ENCODE results near the gene KISS1R.
"Not testable (repeated sequence)": the region's sequence is repeated elsewhere in the genome, so short reads cannot be mapped to it uniquely, and the experiment has no call there.

KISS1R gene

DNA sequence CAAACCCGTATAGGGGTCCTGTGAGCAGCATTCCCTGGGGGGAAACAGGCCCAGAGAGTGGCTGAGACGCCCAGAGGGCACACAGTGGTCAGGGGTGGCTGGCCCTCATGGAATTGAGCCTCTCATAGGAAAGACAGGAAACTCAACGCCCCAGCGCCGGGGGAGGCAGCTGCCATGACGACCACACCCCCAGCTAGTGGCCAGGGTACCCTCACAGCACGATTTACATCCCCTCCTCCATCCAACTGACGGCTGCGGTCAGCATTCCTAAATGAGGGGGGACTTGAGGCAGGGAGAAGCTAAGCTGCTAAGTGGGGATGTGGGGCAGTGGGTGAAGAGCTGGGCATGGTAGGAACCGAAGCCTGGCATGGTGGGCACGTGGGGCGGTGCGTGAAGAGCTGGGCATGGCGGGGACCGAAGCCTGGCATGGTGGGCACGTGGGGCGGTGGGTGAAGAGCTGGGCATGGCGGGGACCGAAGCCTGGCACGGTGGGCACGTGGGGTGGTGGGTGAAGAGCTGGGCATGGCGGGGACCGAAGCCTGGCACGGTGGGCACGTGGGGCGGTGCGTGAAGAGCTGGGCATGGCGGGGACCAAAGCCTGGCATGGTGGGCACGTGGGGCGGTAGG is 34.1 kb upstream of the KISS1R start:
- DNase-seq = no peak

DNA sequence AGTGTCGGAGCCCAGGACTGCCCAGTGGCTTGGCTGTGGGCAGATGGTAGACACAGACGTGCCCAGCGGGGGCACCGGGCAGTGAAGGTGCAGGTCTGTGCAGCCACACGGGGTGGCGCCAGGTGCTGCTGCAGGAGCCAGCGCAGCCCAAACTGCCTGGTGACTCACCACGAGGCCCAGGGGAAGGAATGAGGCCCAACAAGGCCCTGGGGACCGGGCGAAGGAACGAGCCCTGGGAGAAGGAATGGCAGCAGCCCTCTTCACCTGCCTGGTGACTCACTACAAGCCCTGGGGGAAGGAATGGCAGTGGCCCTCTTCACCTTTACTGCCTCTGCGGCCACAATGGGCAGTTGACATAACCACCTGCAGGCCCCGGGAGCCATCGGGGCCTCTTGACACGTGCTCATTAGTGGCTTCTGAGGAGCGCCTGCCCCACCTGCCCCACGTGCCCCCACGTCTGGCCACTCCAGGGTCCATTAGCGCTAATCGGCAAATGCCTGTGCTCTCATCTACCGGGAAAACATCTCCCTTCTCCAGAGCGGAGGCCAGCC is 33.4 kb upstream of the KISS1R start:
- DNase-seq = no peak

DNA sequence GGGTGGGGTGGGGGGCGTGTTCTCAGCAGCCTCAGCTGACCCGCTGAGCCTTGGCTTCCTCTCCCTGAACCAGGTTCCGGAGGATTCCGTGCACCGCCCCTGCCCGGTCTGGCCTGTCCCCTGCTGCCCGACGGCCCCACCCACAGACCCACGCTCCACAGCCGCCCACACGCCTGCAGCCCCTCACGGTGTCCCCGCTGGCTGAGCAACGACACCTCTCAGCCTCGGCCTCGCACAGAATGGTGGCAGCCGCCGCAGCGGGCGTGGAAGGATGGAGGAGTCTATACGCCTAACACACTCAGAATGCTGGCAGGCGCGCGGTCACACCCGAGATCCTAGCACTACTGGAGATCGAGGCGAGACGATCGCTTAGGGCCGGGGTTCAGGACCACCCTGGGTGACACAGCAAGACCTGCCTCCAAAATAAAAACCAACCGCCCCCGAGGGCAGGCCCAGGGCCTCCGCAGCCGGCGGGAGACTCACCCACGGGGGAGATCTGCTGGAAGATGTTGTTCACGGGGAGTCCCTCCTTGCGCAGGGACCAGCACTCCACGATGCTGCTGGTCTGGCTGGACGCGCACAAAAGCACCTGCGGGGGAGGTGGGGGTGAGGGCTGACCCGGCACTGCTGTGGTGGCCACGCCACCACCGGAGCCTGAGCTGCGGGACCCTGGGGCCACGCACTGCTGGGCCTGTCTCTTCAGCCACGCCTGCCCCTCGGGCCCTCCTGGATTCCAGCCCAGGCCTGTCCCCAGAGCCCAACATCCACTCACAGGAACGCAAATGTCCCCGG is 32.5 kb upstream of the KISS1R start:
- DNase-seq = no peak

DNA sequence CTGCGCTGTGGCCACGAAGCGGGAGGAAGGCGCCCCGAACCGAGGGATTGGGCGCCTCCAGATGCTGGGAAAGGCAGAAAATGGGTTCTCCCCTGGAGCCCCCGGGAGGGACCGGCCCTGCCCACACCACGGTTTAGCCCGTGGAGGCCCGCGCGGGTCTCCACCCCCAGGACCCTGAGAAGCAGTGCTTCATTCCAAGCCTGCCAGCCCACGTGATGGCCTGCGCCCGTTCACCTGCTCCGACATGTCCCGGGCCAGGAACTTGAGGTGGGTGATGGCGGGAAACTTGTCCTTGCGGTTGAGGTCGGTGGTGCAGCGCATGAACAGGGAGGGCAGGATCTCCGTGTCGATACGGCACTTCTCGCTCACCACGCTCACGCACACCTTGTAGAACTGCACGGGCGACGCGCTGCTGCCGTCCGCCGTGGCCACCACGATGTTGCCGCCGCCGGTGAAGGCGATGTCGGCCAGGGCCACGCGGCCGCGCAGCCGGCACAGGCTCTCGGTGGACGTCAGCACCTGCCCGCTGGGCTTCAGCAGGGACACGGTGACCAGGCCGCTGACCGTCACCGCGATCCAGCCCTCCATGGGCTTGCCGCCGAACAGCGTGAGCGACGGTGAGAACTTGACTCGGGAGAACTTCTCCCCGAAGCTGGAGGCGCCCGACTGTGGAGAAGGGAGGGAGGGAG is 31.5 kb upstream of the KISS1R start:
- DNase-seq = no peak

DNA sequence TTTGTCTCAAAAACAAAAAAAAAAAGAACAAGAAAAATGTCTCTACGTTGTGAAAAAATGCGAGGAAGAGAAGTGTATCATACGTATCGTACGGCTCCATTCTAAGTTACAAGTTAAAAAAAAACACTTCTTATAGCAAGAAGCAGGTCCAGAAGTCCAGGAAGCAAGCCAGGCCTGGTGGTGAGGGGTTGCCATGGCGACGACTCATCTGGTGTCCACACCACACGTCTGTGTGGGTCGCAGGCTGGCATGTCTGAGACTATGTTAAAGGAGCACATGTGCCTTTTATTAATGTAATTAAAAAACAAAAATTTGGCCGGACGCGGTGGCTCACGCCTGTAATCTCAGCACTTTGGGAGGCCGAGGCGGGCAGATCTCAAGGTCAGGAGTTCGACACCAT is 30.1 kb upstream of the KISS1R start:
- DNase-seq = no peak

DNA sequence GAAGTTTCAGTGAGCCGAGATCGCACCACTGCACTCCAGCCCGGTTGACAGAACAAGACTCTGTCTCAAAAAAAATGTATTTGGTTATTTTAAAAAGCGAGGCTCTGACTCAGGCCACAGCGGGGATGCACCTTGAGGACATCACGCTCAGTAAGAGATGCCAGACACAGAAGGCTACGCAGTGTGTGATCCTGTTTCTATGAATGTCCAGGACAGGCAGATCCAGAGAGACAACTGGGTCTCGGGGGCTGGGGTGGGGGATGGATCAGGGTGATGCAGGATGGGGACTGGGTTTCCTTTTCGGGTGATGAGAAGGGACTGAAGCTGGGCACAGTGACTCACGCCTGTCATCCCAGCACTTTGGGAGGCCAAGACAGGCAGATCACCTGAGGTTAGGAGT is 29.5 kb upstream of the KISS1R start:
- no peak for DNase-seq

DNA sequence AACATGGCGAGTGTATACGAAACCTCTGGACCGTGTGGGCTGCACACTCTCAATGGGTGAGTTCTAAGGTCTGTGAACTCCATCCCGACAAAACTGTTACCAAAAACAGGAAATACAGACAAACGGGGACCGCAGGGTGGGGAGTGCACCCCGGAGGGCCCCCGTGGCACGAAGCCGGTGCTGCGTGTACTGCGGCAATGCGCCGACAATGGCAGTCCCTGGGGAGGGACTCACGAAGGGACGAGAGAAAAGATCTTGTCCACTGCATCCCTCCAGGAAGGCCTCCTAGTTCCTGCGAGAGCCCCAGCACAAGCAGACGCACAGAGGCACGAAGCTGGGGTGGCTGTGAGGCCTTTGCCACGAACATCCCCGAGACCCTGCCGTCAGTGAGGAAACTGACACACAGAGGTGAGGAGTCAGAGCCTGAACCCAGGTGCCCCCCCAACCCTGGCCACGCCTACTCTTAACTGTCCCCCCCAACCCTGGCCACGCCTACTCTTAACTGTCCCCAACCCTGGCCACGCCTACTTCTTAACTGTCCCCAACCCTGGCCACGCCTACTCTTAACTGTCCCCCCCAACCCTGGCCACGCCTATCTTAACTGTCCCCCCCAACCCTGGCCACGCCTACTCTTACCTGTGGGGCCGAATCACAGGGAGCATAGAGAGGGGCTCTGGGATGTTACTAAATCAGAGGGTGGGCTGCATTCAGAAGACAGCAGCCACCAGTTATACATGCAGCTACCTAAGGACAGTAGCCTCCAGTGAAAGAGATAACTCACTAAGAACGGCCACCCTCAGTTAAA is 28.4 kb upstream of the KISS1R start:
- peak; percentile 47 for DNase-seq

DNA sequence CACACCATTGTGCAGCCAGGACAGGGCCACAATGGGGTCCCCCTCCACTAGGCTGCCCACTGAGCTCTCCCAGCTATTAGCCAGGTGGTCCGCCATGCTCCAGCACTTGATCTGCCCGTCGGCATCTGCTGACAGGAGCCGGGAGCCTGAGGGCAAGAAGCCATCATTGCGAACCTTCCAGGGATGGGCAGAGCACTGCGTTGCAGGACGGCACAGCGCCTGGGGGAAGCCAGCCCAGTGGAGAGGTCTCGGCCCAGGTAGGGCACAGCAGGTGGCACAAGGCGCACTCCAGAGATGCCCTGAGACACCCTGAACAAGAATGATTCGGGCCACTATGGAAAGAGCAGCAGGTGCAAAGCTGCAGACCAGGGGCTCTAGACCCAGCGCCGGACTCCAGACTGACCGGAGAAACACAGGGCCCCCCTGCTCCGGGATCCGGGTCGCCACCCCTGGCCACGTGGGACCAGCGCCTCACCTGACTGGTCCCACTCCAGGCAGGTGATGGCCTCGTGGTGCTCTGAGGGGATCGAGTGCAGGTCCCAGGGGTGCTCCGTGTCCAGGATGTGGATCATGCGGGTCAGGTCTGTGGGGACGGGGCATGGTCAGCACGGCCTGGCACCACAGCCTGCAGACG is 27.4 kb upstream of the KISS1R start:
- no peak for DNase-seq

DNA sequence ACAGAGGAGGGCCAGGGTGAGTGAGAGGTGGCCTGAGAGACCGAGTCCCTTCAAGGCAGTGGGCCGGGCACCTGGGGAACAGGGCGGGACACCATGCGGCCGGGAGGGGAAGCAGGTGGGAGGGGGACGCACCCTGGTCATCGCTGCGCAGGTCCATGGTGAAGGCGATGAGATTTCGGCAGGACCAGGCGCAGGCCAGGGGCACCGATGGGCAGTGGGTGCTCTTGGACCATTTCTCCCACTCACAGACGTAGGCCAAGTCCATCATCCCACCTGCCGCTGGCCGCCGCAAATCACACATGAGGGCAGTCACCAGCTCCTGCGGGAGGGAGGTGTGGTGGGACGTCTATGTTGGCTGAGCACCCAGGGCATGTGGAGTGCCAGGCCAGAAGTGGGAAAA is 26.3 kb upstream of the KISS1R start:
- no peak for DNase-seq

DNA sequence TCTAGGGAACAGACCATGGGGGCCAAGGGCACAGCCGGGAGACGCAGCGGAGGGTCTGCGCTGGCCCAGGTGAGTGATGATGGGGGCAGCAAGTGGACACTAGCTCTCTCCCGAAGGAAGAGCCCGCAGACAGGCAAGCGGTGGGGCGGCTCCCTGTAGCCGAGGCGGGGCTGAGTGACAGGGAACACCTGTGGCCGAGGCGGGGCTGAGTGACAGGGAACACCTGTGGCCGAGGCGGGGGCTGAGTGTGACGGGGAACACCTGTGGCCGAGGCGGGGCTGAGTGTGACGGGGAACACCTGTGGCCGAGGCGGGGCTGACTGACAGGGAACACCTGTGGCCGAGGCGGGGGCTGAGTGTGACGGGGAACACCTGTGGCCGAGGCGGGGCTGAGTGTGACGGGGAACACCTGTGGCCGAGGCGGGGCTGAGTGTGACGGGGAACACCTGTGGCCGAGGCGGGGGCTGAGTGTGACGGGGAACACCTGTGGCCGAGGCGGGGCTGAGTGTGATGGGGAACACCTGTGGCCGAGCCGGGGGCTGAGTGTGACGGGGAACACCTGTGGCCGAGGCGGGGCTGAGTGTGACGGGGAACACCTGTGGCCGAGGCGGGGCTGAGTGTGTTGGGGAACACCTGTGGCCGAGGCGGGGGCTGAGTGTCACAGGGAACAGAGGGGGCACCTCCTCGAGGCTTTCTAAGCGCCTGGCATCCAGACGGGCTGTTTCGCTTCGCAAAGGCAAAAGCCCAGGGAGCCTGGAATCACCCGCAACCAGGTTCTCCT is 25.5 kb upstream of the KISS1R start:
- DNase-seq = not testable (repeated sequence)

DNA sequence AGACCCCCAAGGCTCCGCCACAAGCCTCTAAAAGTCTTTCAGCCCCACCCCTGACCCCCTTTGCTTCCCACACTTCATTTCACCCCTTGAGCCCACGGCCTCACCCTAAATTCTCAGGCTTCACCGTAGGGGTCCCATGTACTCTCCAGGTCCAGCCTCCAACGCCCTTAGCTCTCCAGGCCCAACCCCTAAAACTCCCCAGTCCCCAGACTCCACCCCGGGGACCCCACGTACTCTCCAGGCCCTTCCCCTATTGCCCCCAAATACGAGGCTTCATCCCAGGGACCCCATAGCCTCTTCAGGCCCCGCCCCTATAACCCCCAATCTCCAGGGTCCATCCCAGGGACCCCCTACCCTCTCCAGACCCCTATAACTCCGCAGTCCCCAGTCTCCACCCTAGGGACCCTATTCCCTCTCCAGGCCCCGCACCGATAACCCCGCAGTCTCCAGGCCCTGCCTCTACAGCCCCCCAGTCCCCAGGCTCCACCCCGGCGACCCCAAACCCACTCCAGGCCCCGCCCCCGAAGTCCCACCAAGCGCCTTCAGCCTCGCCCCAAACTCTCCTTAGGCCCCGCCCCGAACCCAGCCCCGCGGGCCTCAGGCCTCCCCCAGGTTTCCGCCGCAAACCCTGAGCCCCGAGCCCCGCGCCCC is 24.8 kb upstream of the KISS1R start:
- DNase-seq = peak; percentile 55

DNA sequence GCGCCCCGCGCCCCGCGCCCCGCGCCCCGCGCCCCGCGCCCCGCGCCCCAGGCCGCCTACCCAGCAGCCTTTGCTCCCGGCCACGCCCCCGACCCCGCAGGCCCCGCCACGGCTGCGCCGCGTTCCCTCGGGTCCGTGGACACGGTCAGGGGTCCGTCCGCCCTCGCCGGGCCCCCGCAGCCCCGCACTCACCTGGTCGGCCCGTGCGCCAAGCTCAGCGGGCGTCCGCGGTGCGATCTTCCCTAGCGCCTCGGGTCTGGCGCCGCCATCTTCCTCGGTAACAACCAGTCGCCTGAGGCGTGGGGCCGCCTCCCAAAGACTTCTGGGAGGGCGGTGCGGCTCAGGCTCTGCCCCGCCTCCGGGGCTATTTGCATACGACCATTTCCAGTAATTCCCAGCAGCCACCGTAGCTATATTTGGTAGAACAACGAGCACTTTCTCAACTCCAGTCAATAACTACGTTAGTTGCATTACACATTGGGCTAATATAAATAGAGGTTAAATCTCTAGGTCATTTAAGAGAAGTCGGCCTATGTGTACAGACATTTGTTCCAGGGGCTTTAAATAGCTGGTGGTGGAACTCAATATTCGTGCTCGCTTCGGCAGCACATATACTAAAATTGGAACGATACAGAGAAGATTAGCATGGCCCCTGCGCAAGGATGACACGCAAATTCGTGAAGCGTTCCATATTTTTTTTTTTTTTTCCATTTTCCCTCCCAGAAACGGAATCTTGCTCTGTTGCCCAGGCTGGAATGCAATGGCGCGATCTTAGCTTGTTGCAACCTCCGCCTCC is 24.0 kb upstream of the KISS1R start, which contains the start of the genes MED16 and RNU6-9:
TSS of gene MED16 (minus strand) at position 294 of the 796 bp plus-strand sequence. CDS start 2,056 bp downstream, outside the sequence.
TSS of gene RNU6-9 (plus strand) at position 591 of the 796 bp plus-strand sequence.
- peak; percentile 88 for DNase-seq

DNA sequence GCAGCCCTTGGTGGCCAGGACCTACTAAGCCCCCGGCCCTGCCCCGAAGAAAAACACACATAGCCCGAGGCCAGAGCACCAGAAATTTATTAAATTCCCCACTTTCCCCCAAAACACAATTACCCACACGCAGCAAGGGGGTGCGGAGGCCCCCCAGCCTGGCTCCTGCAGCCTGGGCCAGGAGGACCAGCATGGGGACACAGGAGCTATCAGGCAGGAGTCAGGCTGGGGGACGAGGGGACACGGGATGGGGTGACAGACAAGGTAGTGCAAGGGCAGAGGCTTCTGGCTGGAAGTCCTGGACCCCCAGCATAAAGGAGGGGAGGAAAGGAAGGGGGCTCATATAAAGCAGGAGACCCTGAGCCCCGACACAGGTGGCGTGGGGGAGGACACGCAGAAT is 20.7 kb upstream of the KISS1R start:
- no peak for DNase-seq

DNA sequence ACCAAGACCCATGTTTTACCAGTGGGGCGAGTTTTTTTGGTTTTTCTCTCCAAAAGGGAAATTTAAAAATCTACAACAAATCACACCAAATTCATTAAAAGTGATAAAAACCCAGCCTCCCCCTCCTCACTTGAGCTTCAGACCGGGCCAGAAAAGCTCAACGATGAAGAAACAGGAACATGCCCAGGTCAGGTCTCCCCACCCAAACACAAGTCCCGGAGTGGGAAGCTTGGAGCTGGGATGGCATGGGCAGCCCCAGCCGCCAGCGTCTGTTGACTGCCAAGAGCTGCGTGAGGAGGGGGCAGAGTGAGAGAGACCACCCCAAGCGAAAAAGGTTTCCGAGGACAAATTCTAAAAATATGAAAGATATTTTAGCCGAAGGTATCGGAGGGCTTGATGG is 20.1 kb upstream of the KISS1R start:
- no peak for DNase-seq

DNA sequence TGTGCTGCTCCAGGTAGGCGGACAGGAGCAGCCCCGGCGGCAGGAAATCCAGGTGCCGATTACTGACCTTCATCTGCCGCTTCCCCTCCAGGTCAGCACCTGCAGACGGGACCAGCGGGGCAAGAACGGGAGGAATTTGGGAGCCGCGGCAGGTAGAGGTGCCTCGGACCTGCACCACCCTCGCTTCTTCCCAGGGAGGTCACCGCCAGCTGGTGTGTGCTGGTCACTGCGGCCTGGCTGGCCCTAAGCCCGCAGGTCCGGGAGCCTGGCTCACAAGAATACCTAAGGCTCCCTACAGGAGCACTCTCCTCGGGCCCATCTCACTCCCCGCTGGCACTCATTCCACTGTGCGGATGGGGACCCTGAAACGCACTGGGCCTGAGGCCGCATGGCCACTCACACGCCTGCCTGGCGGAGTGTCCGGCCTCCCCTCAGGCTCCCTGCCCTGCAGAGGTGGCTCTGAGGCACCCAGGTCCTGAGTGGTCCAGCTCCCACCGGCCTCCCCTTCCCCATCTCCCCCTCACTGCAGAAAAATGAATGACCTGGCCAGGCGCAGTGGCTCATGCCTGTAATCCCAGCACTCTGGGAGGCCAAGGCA is 19.6 kb upstream of the KISS1R start:
- DNase-seq = no peak

DNA sequence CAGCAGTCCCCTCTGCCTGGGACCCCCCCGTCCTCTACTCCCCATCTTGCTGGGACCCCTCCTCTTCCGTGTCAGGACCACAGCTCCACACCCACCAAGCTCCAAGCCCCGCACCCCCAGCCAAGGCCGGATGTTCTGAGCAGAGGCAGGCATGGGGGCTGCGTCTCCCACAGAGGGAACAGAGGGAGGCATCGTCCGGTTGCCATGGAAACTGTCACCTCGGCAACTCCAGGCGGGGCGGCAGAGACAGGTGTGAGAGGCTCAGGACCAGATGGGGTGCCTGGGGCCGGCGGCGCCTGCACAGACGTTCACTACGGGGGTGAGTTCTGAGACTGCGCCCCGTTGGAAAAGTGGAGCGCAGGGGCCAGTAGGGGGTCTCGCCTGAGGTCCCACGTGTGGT is 18.5 kb upstream of the KISS1R start:
- no peak for DNase-seq

DNA sequence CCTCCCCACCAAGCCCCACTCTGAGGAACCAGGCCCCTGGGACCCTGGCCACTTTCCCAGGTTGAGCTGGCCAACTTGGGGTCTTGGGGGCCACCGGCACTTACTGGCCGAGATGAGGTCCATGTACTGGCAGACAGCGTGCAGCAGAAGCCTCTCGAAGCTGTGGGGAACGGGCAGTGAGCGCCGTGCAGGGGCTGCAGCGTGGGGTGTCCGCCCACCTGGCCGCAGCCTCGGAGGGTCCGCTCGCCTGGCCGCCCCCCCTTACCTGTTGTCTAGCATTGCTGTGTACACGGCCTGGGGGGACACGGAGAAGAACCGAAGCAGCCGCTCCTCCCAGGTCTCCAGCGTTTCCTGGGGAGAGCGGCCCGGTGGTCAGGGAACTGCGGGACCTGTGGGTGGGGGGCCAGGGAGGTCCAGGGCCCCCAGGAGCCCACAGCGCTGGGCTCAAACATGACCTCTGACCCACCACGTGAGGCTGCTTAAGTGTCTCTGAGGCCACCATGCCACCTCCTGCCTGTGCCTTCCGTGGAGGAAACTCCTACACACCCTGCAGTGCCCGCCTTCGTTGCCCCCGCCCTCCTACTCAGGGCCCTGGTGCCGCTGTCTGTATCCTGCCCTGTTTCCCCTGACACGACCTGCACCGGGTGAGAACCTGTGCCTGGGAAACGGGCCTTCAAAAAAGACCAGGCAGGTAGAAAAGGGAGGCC is 17.6 kb upstream of the KISS1R start:
- DNase-seq = no peak

DNA sequence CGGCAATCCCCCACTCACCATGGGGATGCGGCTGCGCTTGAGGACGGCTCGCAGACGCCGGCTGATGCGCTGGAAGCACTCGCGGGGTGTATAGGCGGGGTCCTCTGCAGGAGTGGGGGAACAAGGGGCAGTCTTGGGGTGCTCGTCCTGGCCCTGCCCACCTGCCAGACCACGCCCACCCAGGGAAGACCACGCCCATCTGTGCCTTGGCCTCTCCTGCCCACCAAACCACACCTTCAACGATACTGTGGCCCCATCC is 17.2 kb upstream of the KISS1R start:
- no peak for DNase-seq

Data from activated CD8-positive, alpha-beta memory T cell treated with anti-CD3 and anti-CD28 coated beads, Interleukin-2, amount 50 U/mL, for 4 hours (primary cell).